HG03575 (cell line): ENCODE measurements around the gene DYNC1H1.
A peak's percentile ranks its signal among the peaks of the same experiment; 100 is the strongest.
"Not testable (repeated sequence)": the region's sequence is repeated elsewhere in the genome, so short reads cannot be mapped to it uniquely, and the experiment has no call there.

Source experiments
- ATAC-seq: cut with Tn5 transposase; IDR thresholded peaks from one replicate; pipeline ENCODE4 v1.9.1; 2021; ENCODE audit not compliant: unreplicated experiment, insufficient number of reproducible peaks, low FRiP score; ENCODE audit errors: extremely low read depth

Gene DYNC1H1

GRCh38 chr14:101980700-101981099, 16.3 kb downstream of the DYNC1H1 start:
- ATAC-seq = peak; percentile 83

- no peak for ATAC-seq
Observed at GRCh38 chr14:101982621-101983020, 18.2 kb downstream of the DYNC1H1 start.

GRCh38 chr14:101984831-101985230, 20.5 kb downstream of the DYNC1H1 start:
- not testable (repeated sequence) for ATAC-seq

- no peak for ATAC-seq
Observed at GRCh38 chr14:101985957-101986356, 21.6 kb downstream of the DYNC1H1 start.

- no peak for ATAC-seq
Observed at GRCh38 chr14:101986953-101987352, 22.6 kb downstream of the DYNC1H1 start.

- no peak for ATAC-seq
Observed at GRCh38 chr14:101988377-101988776, 24.0 kb downstream of the DYNC1H1 start.

GRCh38 chr14:101991352-101991751, 27.0 kb downstream of the DYNC1H1 start:
- ATAC-seq = no peak

GRCh38 chr14:101992708-101993107, 28.3 kb downstream of the DYNC1H1 start:
- peak; percentile 77 for ATAC-seq

- no peak for ATAC-seq
Observed at GRCh38 chr14:101997429-101998336, 33.3 kb downstream of the DYNC1H1 start.

- ATAC-seq = no peak
Observed at GRCh38 chr14:102000902-102001301, 36.5 kb downstream of the DYNC1H1 start.

- no peak for ATAC-seq
Observed at GRCh38 chr14:102005336-102005735, 41.0 kb downstream of the DYNC1H1 start.

GRCh38 chr14:102007916-102008418, 43.6 kb downstream of the DYNC1H1 start:
- no peak for ATAC-seq

GRCh38 chr14:102008891-102009290, 44.5 kb downstream of the DYNC1H1 start:
- ATAC-seq = no peak

GRCh38 chr14:102011631-102012030, 47.3 kb downstream of the DYNC1H1 start:
- ATAC-seq = no peak

- ATAC-seq = no peak
Observed at GRCh38 chr14:102012336-102012735, 48.0 kb downstream of the DYNC1H1 start.

- no peak for ATAC-seq
Observed at GRCh38 chr14:102013669-102014200, 49.4 kb downstream of the DYNC1H1 start.

GRCh38 chr14:102015045-102015685, 50.8 kb downstream of the DYNC1H1 start:
- ATAC-seq = no peak

- no peak for ATAC-seq
Observed at GRCh38 chr14:102015771-102016170, 51.4 kb downstream of the DYNC1H1 start.

GRCh38 chr14:102016420-102017090, 52.2 kb downstream of the DYNC1H1 start:
- ATAC-seq = no peak
